K562 (cell line): ENCODE measurements around the gene MYRIP. TPM values are rescaled to one million over a fixed set of nuclear protein-coding genes. Genes with fewer than 3 reads are reported as not detected.

Experiments used
- ATAC-seq: fragments of 200-7000 bp; cut with Tn5 transposase; 3 replicates; pipeline ENCODE4 v1.9.1; 2020; ENCODE audit warnings: moderate library complexity
- BruUV-seq: library from RNA; stranded (reverse); fragments of 400-500 nt; replicated peaks from 2 replicates; lab custom pipeline; 2021; lab: Mats Ljungman, UMichigan
- CTCF ChIA-PET: fragments of 300-600 bp; formaldehyde crosslinking; extraction: SDS; loops from one replicate; lab custom pipeline; 2021; ENCODE audit warnings: low intra/inter-chr PET ratio; lab: Yijun Ruan, JAX
- POLR2A ChIA-PET: fragments of 300-600, 350-650 bp; sonication (Branson Sonifier 250); formaldehyde crosslinking; extraction: SDS; loops from one replicate; lab custom pipeline; 2021; ENCODE audit warnings: antibody characterized with exemption, inconsistent platforms; lab: Yijun Ruan, JAX
- DNase-seq, 4 experiments: peaks; one replicate each; pipeline versions ENCODE4 v3.0.0 to v3.0.0-alpha.2; 2011 to 2018; ENCODE audit warnings: low spot score in 3 of 4, mixed read lengths in 3 of 4; ENCODE audit errors: extremely low read depth in 1 of 4
- FAIRE-seq: peaks from 2 replicates; lab custom pipeline; 2011; peaks lifted over from hg19 to GRCh38; lab: Jason Lieb, UNC
- H2AFZ ChIP-seq: 2 replicates; pipeline ENCODE4 v1.6.0; 2011; ENCODE audit warnings: low read depth, low read length, control low read depth, inconsistent platforms
- H3K27ac ChIP-seq: fragments of 200-600 bp; 3 replicates; pipeline ENCODE4 v1.8.0; 2011; ENCODE audit warnings: low read depth, mild to moderate bottlenecking, control low read depth, inconsistent platforms, low read length, moderate library complexity, mixed read lengths; ENCODE audit errors: extremely low read depth
- H3K27me3 ChIP-seq, 2 experiments: fragments of 300-600 bp in 1 of 2; 2 replicates in 1 of 2; 3 replicates in 1 of 2; pipeline versions ENCODE4 v1.6.0 to v1.8.0; 2011; ENCODE audit warnings: inconsistent platforms in 2 of 2, low read length in 2 of 2, mild to moderate bottlenecking in 1 of 2, mixed read lengths in 1 of 2, moderate library complexity in 1 of 2; ENCODE audit not compliant: control insufficient read depth in 2 of 2, insufficient read depth in 2 of 2
- H3K36me3 ChIP-seq: fragments of 300-600 bp; 3 replicates; pipeline ENCODE4 v1.8.0; 2011; ENCODE audit warnings: mild to moderate bottlenecking, low read length, inconsistent platforms; ENCODE audit not compliant: control insufficient read depth, insufficient read depth
- H3K4me1 ChIP-seq, 2 experiments: fragments of 200-600 bp in 1 of 2; replicated peaks in 1 of 2; 2 replicates in 1 of 2; 3 replicates in 1 of 2; pipeline versions ENCODE4 v1.5.1 to v1.8.0; 2011; ENCODE audit warnings: inconsistent platforms in 2 of 2, low read length in 2 of 2, mild to moderate bottlenecking in 1 of 2, mixed read lengths in 1 of 2, moderate library complexity in 1 of 2; ENCODE audit not compliant: control insufficient read depth in 2 of 2, insufficient read depth in 2 of 2
- H3K4me2 ChIP-seq: 2 replicates; pipeline ENCODE4 v1.6.1; 2011; ENCODE audit warnings: low read length, control low read depth, inconsistent platforms, mixed read lengths; ENCODE audit not compliant: insufficient read depth
- H3K4me3 ChIP-seq: fragments of 200-600 bp; sonication (generic), shearing (Covaris generic); 2 replicates; pipeline ENCODE4 v1.5.1; 2016; ENCODE audit warnings: control low read depth, inconsistent platforms
- H3K79me2 ChIP-seq: fragments of 200-600 bp; 3 replicates; pipeline ENCODE4 v1.8.0; 2011; ENCODE audit warnings: low read length, inconsistent platforms; ENCODE audit not compliant: control insufficient read depth, insufficient read depth
- H3K9ac ChIP-seq, 2 experiments: 2 replicates each; pipeline versions ENCODE4 v1.6.0 to v1.6.1; 2011; ENCODE audit warnings: low read depth in 2 of 2, low read length in 2 of 2, control low read depth in 1 of 2, inconsistent platforms in 1 of 2, mild to moderate bottlenecking in 1 of 2, mixed read lengths in 1 of 2; ENCODE audit not compliant: insufficient read depth in 1 of 2
- H3K9me1 ChIP-seq: one replicate; pipeline ENCODE4 v1.6.0; 2011; ENCODE audit warnings: inconsistent platforms, mild to moderate bottlenecking, low read length, moderate library complexity; ENCODE audit not compliant: control insufficient read depth, insufficient read depth
- H3K9me3 ChIP-seq: replicated peaks from 2 replicates; pipeline ENCODE4 v1.5.1; 2011; ENCODE audit warnings: low read depth, low read length, inconsistent platforms; ENCODE audit not compliant: control insufficient read depth, insufficient read depth
- H4K20me1 ChIP-seq: replicated peaks from 2 replicates; pipeline ENCODE4 v1.6.1; 2011; ENCODE audit warnings: low read length, inconsistent platforms, mixed read lengths; ENCODE audit not compliant: control insufficient read depth, insufficient read depth
- BACH1 ChIP-seq: fragments of 200-800 bp; sonication (Bioruptor generic); IDR thresholded peaks from 2 replicates; pipeline ENCODE4 v1.6.1; 2016; ENCODE audit warnings: missing genetic modification characterization, missing compliant biosample characterization
- CBX1 ChIP-seq: sonication (generic); IDR thresholded peaks from 2 replicates; pipeline ENCODE4 v1.6.1; 2016; ENCODE audit warnings: antibody characterized with exemption, low read depth, mild to moderate bottlenecking
- DIDO1 ChIP-seq: fragments of 450-650 bp; IDR thresholded peaks from 2 replicates; pipeline ENCODE4 v1.6.1; 2016; ENCODE audit warnings: low read depth, missing biosample characterization, missing genetic modification characterization
- DMBX1 ChIP-seq: fragments of 250-450 bp; sonication (Bioruptor Pico); IDR thresholded peaks from 2 replicates; pipeline ENCODE4 v1.8.0; 2022; ENCODE audit warnings: inconsistent platforms, mild to moderate bottlenecking, moderate library complexity, borderline replicate concordance
- ETV1 ChIP-seq: fragments of 450-650 bp; conservative IDR thresholded peaks from 2 replicates; pipeline ENCODE4 v1.6.1; 2016; ENCODE audit warnings: missing genetic modification characterization, control low read depth, low read depth, missing compliant biosample characterization
- MAFF ChIP-seq: IDR thresholded peaks from 2 replicates; pipeline ENCODE4 v1.6.1; 2012; ENCODE audit warnings: low read length, improper control_type of control experiment
- PHF8 ChIP-seq: fragments of 200-600 bp; sonication (generic); IDR thresholded peaks from 2 replicates; pipeline ENCODE4 v1.6.1; 2012; ENCODE audit warnings: mixed run types, mild to moderate bottlenecking, inconsistent platforms, low read length, moderate library complexity, borderline replicate concordance
- PML ChIP-seq: IDR thresholded peaks from 2 replicates; pipeline ENCODE4 v1.6.1; 2012; ENCODE audit warnings: low read length, inconsistent platforms
- PRPF4 ChIP-seq: fragments of 200-400 bp; formaldehyde crosslinking; IDR thresholded peaks from one replicate; pipeline ENCODE4 v1.6.1; 2017; ENCODE audit warnings: low read length, low read depth, mild to moderate bottlenecking; ENCODE audit not compliant: insufficient read depth, poor library complexity, severe bottlenecking
- SMAD2 ChIP-seq: fragments of 150-350 bp; IDR thresholded peaks from 2 replicates; pipeline ENCODE4 v1.6.1; 2014; ENCODE audit warnings: low read depth, mild to moderate bottlenecking, low read length
- TOE1 ChIP-seq, 2 experiments: fragments of 450-650 bp in 1 of 2; sonication (generic) in 1 of 2; formaldehyde crosslinking in 1 of 2; IDR thresholded peaks; 2 replicates each; pipeline versions ENCODE4 v1.7.1 to v1.8.0; 2016 to 2022; ENCODE audit warnings: borderline replicate concordance in 2 of 2, mild to moderate bottlenecking in 2 of 2, antibody characterized with exemption in 1 of 2, inconsistent platforms in 1 of 2, low read depth in 1 of 2, missing genetic modification reagents in 1 of 2, moderate library complexity in 1 of 2
- ZNF766 ChIP-seq: fragments of 200-800 bp; sonication (Bioruptor generic); conservative IDR thresholded peaks from 2 replicates; pipeline ENCODE4 v1.6.1; 2016; ENCODE audit warnings: missing genetic modification characterization, missing compliant biosample characterization
- WGBS: fragments of 100-300 bp; shearing (Covaris generic); methylation state at CpG from one replicate; pipeline ENCODE4 v1.1.6; 2016; ENCODE audit warnings: low coverage, mixed read lengths; ENCODE audit not compliant: insufficient coverage; ENCODE audit errors: missing lambda C conversion rate; 5-methylcytosine and 5-hydroxymethylcytosine counted together
- in situ Hi-C: fragments of 300-500 bp; cut with MboI; formaldehyde crosslinking; loops from 4 replicates; pipeline ENCODE4 v1.15.0; 2018; ENCODE audit warnings: inconsistent platforms, mixed read lengths
- intact Hi-C: fragments of 100-400 bp; cut with micrococcal nuclease; formaldehyde crosslinking; loops from 2 replicates; pipeline ENCODE4 v1.14.2; 2022
- polyA plus RNA-seq, 8 experiments: library from polyadenylated mRNA; depleted of rRNA in 4 of 8; stranded (reverse) in 5 of 8; unstranded in 3 of 8; fragments of >200 nt; fragmentation: Nextera tagmentation in 2 of 8; fragmentation: Illumina TruSeq in 1 of 8; extraction: Ambion mirVana in 2 of 8; extraction: Trizol in 1 of 8; gene quantifications; 2 replicates each; pipeline versions ENCODE4 v1.2.1 to v1.2.3, GENCODE V29; 2011 to 2014; ENCODE audit warnings: inconsistent platforms in 1 of 8, missing spikeins in 1 of 8
- total RNA-seq, 7 experiments: library from RNA; depleted of rRNA in 6 of 7; stranded (reverse); fragments of >200 nt in 6 of 7; fragmentation: Illumina TruSeq in 2 of 7; extraction: Trizol in 2 of 7; gene quantifications; 2 replicates each; pipeline versions ENCODE4 v1.2.1 to v1.2.3, GENCODE V29; 2011 to 2021; ENCODE audit warnings: low replicate concordance in 1 of 7
- TF ChIP-seq, protein P1 (sequence below): fragments of 450-650 bp; IDR thresholded peaks from 2 replicates; pipeline ENCODE4 v1.6.1; 2016; ENCODE audit warnings: missing biosample characterization, missing genetic modification characterization
- TF ChIP-seq, protein P2 (sequence below): fragments of 250-450 bp; sonication (Bioruptor Pico); IDR thresholded peaks from 2 replicates; pipeline ENCODE4 v1.4.0; 2020; ENCODE audit warnings: mild to moderate bottlenecking, moderate library complexity
- TF ChIP-seq, protein P3 (sequence below): sonication (generic); formaldehyde crosslinking; IDR thresholded peaks from 2 replicates; pipeline ENCODE4 v1.5.0; 2020; ENCODE audit warnings: missing genetic modification reagents

MYRIP gene
- total and polyA plus RNA-seq, 9 of the 15 experiments (the other 6 are each of a cell fraction or from before 2014, with no cell fraction given), result 0.03 to 0.12 TPM; not detected in 7

DNA sequence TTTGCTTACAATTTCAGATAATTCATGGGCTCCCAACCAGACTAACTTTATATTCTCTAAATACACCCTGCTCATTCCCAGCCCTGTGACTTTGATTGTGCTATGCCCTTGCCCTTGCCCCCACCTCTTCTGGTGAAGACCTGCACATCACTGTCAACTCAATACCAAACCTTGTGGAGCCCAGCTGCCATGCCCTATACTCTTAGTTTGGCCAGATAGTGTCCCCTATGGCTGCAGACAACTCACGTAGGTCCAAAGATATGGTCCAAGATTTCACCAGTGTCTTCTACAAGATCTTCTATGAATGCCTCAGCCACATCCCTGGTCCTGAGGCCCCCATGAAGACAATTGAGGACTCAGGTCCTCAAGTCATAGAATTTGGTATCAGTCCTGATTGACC lies 381.8 kb downstream of the MYRIP start:
- ATAC-seq (no peak), FAIRE-seq (no peak), DNase-seq (no peak)
- no peaks in the 10 kb centered on the region for H3K9me1 ChIP-seq
- CTCF ChIA-PET, result interaction anchor here (1.0 to 4.6 kb wide), 6 partner anchors 49 to 241 kb away, joined by 4 to 90 read pairs (median 7); partner anchors contain the start of gene EIF1B
- TF ChIP-seq, protein P1, sequence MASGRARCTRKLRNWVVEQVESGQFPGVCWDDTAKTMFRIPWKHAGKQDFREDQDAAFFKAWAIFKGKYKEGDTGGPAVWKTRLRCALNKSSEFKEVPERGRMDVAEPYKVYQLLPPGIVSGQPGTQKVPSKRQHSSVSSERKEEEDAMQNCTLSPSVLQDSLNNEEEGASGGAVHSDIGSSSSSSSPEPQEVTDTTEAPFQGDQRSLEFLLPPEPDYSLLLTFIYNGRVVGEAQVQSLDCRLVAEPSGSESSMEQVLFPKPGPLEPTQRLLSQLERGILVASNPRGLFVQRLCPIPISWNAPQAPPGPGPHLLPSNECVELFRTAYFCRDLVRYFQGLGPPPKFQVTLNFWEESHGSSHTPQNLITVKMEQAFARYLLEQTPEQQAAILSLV (tag), result no peak
- no peak for TF ChIP-seq DMBX1
- TF ChIP-seq, protein P2, sequence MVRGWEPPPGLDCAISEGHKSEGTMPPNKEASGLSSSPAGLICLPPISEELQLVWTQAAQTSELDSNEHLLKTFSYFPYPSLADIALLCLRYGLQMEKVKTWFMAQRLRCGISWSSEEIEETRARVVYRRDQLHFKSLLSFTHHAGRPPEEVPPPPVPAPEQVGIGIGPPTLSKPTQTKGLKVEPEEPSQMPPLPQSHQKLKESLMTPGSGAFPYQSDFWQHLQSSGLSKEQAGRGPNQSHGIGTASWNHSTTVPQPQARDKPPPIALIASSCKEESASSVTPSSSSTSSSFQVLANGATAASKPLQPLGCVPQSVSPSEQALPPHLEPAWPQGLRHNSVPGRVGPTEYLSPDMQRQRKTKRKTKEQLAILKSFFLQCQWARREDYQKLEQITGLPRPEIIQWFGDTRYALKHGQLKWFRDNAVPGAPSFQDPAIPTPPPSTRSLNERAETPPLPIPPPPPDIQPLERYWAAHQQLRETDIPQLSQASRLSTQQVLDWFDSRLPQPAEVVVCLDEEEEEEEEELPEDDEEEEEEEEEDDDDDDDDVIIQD, result no peak
- TF ChIP-seq BACH1, result no peak
- no peak for TF ChIP-seq PML
- TF ChIP-seq CBX1, result no peak
- no peak for TF ChIP-seq DIDO1
- TF ChIP-seq SMAD2, result no peak
- no peak for TF ChIP-seq TOE1 (IDR thresholded peaks at IDR 0.05; ENCODE audit: borderline replicate concordance)
- no peak for TF ChIP-seq TOE1 (CRISPR knock-in tag; IDR thresholded peaks at IDR 0.05; ENCODE audit: borderline replicate concordance, low read depth)
- no peak for TF ChIP-seq ZNF766 (CRISPR knock-in tag)
- no peak for TF ChIP-seq ETV1 (tag)
- no peak for TF ChIP-seq PRPF4
- no peak for TF ChIP-seq PHF8
- no peak for TF ChIP-seq MAFF
- TF ChIP-seq, protein P3, sequence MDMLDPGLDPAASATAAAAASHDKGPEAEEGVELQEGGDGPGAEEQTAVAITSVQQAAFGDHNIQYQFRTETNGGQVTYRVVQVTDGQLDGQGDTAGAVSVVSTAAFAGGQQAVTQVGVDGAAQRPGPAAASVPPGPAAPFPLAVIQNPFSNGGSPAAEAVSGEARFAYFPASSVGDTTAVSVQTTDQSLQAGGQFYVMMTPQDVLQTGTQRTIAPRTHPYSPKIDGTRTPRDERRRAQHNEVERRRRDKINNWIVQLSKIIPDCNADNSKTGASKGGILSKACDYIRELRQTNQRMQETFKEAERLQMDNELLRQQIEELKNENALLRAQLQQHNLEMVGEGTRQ (CRISPR knock-in tag), result no peak
- POLR2A ChIA-PET, result interaction anchor here (0.6 to 2.6 kb wide), 12 partner anchors 12 to 744 kb away, joined by 3 to 35 read pairs (median 6); partner anchors contain the start of genes EIF1B and RPL14
- WGBS, result 5% methylated on average over 1 of the region's 1 CpG
- no peak overlapping the region for H3K9ac ChIP-seq
- no peak overlapping the region for H3K4me2 ChIP-seq
- H2AFZ ChIP-seq, result no peak overlapping the region
- H3K4me1 ChIP-seq, result peaks cover 3 to 9% of the 10 kb centered on the region in 2 experiments; a peak in 2 of 5 replicates
- H3K27me3 ChIP-seq, result peaks cover 0 to 33% of the 10 kb centered on the region in 2 experiments; a peak in 2 of 5 replicates
- in situ Hi-C loops, result loop anchor here (5.0 to 10.0 kb wide), 2 partner anchors 126 to 244 kb away; no protein-coding TSS in a partner anchor
- intact Hi-C loops, result loop anchor here (5.0 to 10.0 kb wide), 3 partner anchors 51 to 1694 kb away; no protein-coding TSS in a partner anchor
- H3K27ac ChIP-seq, result no peak overlapping the region
- no TSS peak for BruUV-seq
- H4K20me1 ChIP-seq, result no peaks in the 10 kb centered on the region
- H3K79me2 ChIP-seq, result no peaks in the 10 kb centered on the region
- H3K4me3 ChIP-seq, result no peak overlapping the region
- no peaks in the 10 kb centered on the region for H3K36me3 ChIP-seq
- H3K9me3 ChIP-seq, result no peaks in the 10 kb centered on the region
